GM19467 (cell line): ENCODE measurements around the gene EMD.
"Not testable (repeated sequence)": the region's sequence is repeated elsewhere in the genome, so short reads cannot be mapped to it uniquely, and the experiment has no call there.

Source experiments
- ATAC-seq: cut with Tn5 transposase; IDR thresholded peaks from one replicate; pipeline ENCODE4 v1.9.1; 2021; ENCODE audit warnings: mild to moderate bottlenecking, moderate library complexity; ENCODE audit not compliant: unreplicated experiment

Gene EMD

GRCh38 chrX:154378799-154379568, at the start of gene EMD:
EMD (plus strand) TSS chrX:154379295; CDS start chrX:154379485, 190 bp downstream.
- ATAC-seq, result peak; percentile 74

- ATAC-seq, result no peak
These were observed 46.5 kb upstream of the EMD start for GRCh38 chrX:154332561-154332960.

- no peak for ATAC-seq
These were observed 46.0 kb upstream of the EMD start for GRCh38 chrX:154333116-154333515.

- no peak for ATAC-seq
These were observed 45.2 kb upstream of the EMD start for GRCh38 chrX:154333837-154334271.

DNA sequence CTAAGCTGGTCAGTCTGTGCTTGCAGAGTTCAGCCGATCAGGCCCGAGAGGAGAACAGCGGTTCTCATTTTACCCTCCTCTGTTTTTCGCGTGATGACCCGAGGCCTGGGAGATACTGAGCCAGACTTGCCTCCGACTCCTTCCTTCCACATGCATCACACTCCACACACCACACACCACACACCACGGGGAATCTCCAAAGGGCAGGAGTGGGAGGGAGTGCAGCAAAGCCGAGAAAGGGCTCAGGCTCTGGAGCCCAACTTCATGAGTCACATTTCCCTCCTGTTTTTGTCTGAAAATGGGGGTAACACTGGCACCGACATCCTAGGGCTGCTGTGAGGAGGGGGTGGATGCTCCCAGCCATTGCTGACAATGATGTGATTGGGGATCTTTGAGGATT, 44.6 kb upstream of the EMD start:
- no peak for ATAC-seq

DNA sequence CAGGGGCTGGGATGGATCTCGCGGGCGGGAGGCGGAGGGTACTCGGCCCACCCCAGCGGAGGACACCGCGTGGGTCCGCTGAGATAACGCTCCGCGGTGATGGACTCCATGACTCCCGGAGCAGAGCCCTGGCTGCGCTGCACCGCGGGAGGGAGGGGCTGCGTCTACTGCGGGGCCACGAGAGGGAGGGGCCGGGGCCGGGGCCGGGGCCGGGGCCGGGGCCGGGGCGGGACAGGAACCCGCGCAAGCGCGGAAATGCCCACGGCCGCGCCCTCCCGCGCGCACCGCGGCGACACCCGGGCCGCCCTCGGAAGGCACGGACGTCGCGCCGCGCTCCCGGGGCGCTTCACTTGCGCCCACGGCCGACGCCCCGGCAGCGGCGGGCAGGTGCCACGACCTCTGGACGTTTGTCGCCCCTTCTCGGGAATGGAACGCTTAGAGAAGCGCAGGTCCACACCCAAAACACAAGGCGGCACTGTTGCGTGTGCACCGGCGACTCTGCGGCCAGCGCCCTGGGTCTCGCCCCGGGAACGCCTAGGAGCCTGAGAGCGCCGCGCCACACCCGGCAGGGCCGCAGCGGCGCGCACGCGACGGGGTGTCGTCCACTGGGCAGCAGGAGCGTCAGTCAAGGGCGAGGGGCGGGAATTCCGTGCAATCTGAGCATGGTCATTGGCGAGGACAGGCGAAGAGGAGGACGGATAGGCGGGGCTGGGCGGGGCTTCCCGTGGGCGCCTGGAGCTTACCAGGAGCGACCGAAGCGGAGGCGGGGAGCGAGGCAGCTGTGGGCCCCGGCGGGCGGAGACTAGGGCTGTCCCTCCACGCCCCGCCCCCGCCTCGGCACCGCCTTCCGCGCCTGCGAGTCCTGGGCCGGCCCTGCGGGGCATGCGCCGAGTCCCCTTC, 37.4 kb upstream of the EMD start:
- ATAC-seq, result peak; percentile 66

- ATAC-seq, result not testable (repeated sequence)
These were observed 36.0 kb upstream of the EMD start for GRCh38 chrX:154343063-154343462.

DNA sequence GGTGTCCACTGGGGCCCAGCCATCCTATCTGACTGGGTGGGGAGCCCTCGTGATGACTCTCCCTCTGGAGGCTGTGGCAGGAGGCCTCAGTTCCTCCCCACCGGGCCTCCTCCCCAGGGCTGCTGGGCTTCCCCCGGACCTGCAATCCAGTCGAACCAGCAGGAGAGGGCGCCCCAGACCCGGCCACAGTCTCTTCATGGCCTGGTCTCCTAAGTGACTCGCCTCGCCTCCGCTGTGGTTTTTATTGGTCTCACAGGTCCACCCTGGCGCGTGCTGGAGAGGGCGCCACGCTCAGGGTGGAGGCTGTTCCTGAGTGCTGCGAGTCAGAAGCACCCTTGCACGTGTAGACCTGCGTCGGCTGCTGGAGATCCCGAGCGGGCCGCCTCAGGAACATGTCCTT, 35.5 kb upstream of the EMD start:
- ATAC-seq, result not testable (repeated sequence)

DNA sequence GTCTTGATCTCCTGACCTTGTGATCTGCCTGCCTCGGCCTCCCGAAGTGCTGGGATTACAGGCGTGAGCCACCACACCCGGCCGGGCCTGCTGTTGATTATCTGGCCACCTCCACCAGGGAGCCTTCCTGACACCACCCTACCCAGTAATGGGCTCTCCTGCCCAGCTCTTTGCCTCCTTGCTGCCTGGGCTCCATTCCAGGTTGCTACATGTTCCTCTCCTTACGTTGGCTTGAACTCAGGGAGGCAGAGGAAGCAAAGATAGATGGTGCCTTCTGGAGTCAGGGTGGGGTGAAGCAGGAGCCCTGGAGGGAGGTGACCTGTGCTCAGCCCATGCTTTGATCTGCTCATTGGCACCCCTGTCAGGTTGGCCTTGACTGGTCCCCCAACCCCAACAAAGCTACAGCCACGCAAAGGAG, 31.0 kb upstream of the EMD start:
- no peak for ATAC-seq

- no peak for ATAC-seq
These were observed 30.3 kb upstream of the EMD start for GRCh38 chrX:154348646-154349358.

- no peak for ATAC-seq
These were observed 29.6 kb upstream of the EMD start for GRCh38 chrX:154349359-154349935.

GRCh38 chrX:154349979-154350378, 29.1 kb upstream of the EMD start:
- ATAC-seq, result no peak

- no peak for ATAC-seq
These were observed 28.5 kb upstream of the EMD start for GRCh38 chrX:154350429-154351182.

GRCh38 chrX:154351183-154352011, 27.7 kb upstream of the EMD start:
- ATAC-seq, result no peak

DNA sequence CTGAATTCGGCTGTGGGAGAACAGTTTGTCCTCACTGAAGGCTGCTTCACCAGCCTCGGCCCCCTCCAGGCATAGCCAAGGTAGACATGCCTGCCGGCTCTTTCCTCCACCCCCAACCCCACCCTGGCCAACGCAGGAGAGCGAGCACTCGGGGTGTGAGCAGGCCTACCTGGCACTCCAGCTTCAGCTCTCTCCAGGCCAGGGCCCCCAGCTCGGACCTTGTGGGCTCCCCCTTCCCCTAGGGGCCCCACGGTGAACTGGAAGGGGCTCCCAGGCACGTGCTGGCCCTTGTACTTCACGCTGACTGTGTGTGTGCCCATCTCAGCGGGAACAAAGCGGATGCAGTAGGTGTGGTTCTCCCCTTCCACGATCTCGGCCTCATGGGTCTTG, 27.1 kb upstream of the EMD start:
- ATAC-seq, result no peak

GRCh38 chrX:154352466-154352865, 26.6 kb upstream of the EMD start:
- ATAC-seq, result no peak

DNA sequence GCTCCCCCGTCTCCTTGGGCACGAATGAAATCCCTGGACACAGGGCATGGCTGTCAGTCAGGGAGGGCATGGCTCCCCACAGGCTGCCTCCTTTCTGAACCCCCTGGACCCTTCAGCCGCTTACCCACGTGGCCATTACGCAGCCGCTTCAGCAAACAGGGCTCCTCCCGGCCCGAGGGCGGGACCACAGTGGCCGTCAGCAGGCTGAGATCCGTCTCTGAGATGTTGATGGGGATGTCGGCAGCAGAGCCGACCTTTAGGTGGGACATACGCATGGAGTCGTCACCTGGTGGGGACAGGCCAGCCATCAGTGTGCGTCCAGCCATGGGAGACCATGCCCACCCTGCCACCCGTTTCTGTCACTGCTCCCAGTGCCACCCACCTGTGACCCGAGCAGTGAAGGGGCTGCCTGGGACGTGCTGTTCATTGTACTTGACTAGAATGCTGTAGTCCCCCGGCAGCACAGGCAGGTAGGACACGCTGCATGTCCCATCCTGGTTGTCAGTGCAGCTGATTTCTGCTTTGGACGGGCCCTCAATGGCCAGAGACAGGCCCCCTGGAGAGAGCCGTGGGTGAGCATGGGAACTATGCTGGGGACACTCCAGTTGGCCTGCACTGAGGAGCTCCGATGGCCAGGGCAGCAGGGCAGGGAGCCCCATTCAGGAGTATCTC, 25.8 kb upstream of the EMD start:
- ATAC-seq, result no peak

DNA sequence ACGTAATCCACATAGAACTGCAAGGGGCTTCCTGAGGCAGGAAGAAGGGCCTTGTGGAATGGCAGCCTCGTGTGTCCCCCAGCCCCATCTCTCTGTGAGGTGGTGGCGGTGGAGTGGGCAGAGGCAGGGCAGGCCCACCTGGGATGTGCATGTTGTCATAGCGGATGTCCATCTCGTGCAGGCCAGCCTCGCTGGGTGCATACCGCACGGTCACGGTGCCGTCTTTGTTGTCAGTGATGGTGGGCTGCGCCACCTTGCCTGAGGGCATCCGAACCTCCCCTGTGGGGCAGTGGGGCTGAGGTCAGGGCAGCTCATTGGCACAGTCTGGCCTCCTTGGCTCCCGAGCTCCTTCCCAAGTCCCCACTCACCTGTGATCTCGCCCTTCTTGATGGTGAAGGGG, 25.1 kb upstream of the EMD start:
- ATAC-seq, result no peak

DNA sequence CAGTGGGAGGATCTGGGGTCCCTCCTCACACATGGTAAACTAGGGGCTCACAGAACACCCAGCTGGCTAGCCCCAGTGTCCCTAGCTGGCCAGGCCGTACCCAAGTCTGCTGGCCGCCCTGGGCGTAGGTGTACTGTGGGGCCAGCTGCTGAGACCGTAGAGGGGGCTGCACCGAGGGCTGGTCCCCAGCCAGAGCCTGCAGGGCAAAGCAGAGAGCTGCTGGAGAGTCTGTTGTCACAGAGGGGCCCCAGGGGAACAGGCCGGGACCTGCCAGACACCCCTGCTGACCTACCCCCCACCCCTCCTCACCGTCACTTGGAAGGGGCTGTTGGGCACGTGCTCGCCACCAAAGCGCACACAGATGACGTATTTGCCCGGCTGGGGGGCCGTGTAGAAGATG, 24.6 kb upstream of the EMD start:
- ATAC-seq, result no peak
